GM12874 (cell line): ENCODE data around the gene JAKMIP3.

Source experiments
- CTCF ChIP-seq: IDR thresholded peaks from 2 replicates; pipeline ENCODE4 v1.5.1; 2011; ENCODE audit warnings: low read depth, mild to moderate bottlenecking, control low read depth, low read length, moderate library complexity; ENCODE audit not compliant: insufficient read depth

Gene JAKMIP3

GRCh38 chr10:132065491-132066105 is at the start of gene JAKMIP3:
JAKMIP3 (plus strand) TSS chr10:132065946; CDS start chr10:132104809, 38,863 bp downstream.
- TF ChIP-seq CTCF, result no peak

- no peak for TF ChIP-seq CTCF
These were observed 49.2 kb upstream of the JAKMIP3 start for GRCh38 chr10:132016514-132016913.

GRCh38 chr10:132018446-132018845 is 47.3 kb upstream of the JAKMIP3 start:
- TF ChIP-seq CTCF, result no peak

- TF ChIP-seq CTCF, result no peak
These were observed 46.4 kb upstream of the JAKMIP3 start for GRCh38 chr10:132019366-132019765.

- no peak for TF ChIP-seq CTCF
These were observed 45.3 kb upstream of the JAKMIP3 start for GRCh38 chr10:132020456-132020855.

- no peak for TF ChIP-seq CTCF
These were observed 44.7 kb upstream of the JAKMIP3 start for GRCh38 chr10:132021046-132021445.

- no peak for TF ChIP-seq CTCF
These were observed 44.1 kb upstream of the JAKMIP3 start for GRCh38 chr10:132021504-132022143.
